NCI-H345 treated with DMSO at 0.1 percent for 48 hours (cell line): ENCODE measurements around the gene KRABD2.
"Not testable (repeated sequence)": the region's sequence is repeated elsewhere in the genome, so short reads cannot be mapped to it uniquely, and the experiment has no call there.

Experiments
- DNase-seq: peaks from one replicate; lab custom pipeline; 2025; ENCODE audit not compliant: unreplicated experiment; lab: John Stamatoyannopoulos, UW

KRABD2 gene

DNA sequence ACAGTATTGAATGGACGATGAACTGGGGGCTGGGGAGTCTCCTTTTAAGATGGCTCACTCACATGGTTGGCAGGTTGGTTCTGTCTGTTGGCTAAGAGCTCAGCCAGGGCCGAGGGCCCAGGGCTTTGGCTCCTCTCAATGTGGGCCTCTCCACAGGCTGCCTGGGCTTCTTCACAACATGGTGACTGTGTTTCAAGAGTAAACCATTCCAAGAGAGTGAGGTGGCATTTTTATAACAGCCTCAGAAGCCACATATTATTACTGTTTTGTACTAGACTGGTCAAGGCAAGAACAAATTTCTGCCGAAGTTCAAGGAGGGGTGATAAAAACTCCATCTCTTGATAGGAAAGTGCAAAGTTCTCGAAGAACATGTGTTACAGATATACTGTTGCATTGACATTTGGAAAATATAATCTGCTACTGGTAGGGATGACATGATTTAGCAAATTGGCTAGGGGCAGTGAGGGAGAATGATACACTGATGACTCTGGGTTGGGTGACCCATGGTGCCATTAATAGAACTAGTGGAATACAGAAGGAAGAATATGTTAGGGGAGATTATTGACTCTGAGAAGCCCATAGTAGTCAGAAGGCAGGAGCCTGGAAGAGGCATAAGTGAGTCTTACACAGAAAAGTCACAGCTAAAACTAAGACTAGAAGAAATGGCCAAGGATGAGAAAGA, 13.7 kb downstream of the KRABD2 start:
- DNase-seq = no peak

DNA sequence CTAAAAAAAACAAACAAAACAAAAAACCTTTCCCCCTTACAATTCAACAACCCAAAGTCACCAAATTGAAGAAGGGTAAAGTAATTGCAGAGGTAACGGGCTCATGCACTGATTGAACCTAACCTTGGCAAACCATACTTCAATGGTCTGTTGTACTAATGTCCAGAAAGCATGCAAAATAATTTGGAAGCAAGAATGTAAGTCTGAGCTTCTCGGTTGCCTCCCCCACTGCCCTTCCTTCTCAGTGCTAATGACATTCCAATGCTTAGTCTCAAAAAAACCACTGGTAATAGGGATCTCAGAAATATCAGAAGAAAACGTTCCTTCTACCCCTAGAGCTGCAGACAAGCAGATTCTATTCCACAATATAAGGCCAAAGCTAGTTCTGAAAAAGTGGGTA, 15.8 kb downstream of the KRABD2 start:
- no peak for DNase-seq

DNA sequence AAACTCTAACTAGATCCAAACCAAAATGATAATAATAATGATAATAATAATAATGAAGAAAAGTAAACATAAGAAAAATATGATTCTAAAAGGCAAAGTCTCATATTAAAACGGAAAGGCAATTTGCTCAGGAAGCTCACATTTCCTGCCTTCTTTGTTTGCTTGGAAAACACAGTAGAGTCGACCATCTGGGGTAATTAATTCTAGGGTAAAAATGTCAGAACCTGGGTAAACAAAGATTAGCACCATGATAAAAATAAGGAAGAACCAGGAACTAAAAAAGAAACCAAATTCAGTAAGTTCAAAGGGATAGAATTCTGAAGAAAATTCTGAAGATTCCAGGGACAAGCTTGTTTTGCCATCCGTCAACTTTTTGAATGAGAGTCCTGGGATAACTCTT, 16.2 kb downstream of the KRABD2 start:
- no peak for DNase-seq

DNA sequence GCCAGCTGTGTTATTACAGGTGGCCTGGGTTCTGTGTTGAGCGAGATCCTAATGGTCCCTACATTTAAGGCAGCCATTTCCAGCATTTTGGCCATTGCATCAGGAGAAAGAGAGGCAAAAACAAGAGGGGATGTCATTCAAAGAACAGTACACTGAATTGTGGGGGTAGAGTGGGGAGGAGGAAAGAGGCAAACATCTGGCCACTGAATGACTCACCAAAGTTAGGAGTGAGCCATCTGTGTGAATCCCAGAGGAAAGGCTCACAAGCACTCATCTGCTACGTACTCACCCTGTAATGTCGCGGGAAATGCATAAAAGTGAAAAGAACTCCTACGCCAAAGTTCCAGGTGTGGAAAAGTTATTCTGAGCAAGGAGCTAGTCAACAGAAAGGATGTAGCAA, 16.7 kb downstream of the KRABD2 start:
- DNase-seq = no peak

DNA sequence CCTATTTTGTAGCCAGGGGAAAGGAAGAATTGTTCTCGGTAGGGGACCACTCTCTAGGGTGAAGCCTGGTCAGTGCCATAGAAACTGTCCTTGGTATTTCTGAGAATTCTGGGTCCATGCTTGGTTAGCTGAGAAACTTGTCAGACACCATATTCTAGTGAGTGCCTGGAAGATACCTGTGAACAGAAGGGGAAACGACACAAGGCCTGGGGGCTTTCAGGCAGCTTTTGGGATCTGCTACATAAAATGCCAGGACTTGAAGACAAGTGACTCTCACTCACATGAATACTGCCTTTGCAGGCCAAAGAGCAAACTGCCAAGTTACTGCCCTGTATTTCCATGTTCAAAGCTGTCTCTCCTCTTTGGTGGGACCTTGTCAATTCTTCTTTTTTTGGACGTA, 18.6 kb downstream of the KRABD2 start:
- no peak for DNase-seq

DNA sequence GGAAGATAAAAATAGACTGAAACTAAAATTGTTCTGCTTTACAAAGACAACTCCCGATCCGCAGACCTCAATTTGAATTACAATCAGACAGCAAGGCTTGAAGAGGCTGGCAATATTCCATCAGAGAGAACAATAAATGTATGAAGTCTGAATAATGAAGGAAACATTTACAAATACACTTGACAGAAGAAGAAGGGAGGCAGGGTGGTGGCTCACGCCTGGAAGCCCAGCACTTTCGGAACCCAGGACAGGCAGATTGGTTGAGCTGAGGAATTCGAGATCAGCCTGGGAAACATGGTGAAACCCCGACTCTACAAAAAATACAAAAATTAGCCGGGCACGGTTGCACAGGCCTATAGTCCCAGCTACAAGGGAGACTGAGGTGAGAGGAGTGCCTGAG, 22.3 kb downstream of the KRABD2 start:
- no peak for DNase-seq

DNA sequence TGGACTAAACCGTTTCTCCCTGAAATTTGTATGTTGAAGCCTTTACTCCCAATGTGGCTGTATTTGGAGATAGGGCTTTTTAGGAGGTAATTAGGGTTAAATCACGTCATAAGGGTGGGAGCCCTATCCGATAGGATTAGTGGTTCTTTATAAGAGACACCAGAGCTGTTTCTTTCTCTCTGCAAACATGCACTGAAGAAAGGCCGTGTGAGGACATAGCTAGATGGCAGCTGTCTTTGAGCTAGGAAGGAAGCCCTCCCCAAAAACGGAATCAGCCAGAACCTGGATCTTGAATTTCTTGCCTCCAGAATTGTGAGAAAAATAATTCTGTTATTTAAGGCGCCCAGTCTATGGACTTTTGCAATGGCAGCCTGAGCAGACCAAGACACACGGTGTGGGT, 22.8 kb downstream of the KRABD2 start:
- no peak for DNase-seq

DNA sequence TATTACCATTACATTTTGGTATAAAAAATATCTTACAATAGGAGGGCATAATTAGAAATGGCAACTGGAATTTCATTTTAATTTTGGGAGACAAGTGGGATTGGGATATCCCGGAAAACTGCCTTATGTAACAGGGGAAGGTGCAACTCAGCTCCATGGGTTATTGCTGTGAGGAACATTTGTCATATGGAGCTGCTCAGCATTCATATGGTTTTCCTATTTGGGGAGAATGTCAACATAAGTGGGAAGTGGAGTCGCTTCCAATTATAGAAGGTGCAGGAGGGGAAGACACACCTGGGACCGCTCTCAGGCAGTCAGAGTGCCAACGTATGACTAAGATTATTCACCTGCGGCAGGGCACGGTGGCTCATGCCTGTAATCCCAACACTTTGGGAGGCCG, 26.2 kb downstream of the KRABD2 start:
- no peak for DNase-seq

DNA sequence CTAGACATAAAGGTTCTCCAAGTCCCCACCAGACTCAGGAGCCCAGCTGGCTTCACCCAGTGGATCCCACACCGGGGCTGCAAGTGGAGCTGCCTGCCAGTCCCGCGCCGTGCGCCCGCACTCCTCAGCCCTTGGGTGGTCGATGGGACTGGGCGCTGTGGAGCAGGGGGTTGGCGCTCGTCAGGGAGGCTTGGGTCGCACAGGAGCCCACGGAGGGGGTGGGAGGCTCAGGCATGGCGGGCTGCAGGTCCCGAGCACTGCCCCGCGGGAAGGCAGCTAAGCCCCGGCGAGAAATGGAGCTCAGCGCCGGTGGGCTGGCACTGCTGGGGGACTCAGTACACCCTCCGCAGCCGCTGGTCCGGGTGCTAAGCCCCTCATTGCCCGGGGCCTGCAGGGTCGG, 29.5 kb downstream of the KRABD2 start:
- DNase-seq = not testable (repeated sequence)

DNA sequence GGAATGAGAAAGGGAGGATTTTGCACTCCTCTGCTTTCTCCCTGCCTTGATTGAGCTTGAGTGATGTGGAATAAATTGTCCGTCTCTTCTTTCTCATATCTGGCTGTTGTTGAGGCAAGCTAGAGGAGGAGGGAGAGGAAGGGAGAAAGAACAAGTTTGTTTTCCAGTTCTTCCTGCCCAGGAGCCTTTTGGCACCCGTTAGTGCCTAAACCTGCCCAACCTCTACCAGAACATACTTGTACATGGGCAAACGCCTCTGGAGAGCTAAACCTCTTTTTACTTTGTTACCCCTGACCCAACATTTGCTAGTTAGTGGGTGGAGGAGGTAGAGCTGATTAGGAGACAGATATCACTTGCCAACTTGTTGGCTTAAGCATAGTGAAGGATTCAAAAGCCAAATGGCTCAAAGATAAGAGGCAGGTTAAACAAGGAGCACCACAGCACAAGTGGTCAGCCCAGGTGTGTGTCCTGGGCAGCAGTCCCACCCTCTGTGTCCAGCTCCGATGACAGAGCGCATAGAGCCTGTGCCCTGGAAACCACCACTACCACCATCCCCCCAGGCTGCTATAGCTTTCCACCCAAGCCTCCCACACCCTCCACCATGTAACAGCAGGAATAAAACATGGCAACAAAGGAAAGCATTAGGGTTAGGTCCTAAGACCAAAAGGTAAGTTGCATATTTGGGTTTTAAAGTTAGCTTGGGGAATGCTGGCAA, 30.4 kb downstream of the KRABD2 start:
- no peak for DNase-seq

DNA sequence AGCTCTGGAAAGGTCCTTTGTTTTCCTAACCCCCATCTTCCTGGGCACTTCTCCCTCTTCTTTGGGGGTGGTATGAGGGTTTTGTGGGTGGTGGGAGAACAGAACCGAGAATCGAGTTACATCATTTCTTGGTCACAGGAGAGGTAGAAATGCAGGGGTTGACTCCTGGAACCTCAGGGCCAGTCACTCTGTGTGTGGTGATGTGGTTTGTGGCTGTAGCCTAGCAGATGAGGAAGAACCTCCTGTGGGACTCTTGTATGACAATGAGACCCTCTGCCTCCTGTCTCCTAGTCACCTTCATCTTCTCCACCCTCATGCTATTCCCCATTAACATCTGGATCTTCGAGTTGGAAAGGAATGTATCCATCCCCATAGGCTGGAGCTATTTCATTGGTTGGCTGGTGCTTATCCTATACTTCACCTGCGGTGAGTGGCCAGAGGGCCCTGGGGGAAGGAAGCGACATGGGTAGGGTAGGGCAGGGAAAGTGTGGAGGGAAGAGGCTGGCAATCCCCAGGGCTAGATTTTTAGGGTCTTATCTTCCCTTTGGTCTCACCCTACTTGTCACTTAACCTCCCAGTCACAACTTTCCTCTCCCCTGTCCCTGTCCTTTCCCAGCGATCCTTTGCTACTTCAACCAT, 31.3 kb downstream of the KRABD2 start:
- DNase-seq = no peak

DNA sequence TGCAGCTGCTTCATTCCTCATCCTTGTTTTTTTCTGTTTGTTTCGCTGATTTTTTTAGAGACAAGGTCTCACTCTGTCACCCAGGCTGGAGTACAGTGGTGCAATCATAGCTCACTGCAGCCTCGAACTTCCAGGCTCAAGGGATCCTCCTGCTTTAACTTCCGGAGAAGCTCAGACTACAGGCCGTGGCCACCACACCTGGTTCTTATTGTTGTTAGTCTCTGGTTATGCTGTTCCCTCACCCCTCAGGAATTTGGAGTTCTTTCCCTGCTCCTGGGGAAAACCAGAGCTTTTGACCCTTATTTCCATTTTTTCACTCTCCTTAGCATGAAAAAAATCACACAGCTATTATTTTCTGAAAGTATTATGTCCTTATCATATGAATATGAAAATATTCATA, 35.0 kb downstream of the KRABD2 start:
- DNase-seq = no peak

DNA sequence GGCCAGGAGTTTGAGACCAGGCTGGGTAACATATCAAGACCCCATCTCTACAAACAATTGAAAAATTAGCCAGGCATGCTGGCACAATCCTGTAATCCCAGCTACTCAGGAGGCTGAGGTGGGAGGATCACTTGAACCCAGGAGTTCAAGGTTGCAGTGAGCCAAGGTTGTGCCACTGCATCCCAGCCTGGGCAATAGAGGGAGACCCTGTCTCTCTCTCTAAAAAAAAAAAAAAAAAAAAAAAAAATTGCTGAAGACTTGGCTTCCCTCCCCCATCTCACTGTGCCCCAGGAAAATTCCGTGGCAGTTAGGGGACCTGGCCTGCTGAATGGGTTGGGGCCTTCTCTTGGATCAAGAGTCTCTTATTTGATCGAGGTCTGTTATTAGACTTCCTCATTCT, 37.0 kb downstream of the KRABD2 start, which contains the start of gene ODF4:
ODF4 (plus strand) TSS at position 301 of the 400 bp plus-strand sequence. CDS start 212 bp downstream, outside the sequence.
- no peak for DNase-seq

DNA sequence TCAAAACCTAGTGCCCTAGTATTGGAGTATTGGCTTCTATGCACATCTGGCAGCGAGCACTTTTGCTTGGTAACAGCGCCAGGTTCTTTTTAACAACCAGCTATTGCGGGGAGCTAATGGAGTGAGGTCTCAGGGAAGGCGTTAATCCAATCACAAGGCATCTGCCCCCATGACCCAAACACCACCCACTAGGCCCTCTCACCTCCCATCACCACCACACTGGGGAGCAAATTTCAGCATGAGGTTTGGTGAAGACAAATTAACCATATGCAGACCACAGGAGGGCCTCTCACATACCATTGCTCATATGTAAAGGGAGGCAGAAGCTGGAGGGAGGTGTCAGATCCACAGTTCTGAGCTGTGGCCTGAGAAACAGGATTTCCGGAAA, 37.8 kb downstream of the KRABD2 start:
- no peak for DNase-seq

DNA sequence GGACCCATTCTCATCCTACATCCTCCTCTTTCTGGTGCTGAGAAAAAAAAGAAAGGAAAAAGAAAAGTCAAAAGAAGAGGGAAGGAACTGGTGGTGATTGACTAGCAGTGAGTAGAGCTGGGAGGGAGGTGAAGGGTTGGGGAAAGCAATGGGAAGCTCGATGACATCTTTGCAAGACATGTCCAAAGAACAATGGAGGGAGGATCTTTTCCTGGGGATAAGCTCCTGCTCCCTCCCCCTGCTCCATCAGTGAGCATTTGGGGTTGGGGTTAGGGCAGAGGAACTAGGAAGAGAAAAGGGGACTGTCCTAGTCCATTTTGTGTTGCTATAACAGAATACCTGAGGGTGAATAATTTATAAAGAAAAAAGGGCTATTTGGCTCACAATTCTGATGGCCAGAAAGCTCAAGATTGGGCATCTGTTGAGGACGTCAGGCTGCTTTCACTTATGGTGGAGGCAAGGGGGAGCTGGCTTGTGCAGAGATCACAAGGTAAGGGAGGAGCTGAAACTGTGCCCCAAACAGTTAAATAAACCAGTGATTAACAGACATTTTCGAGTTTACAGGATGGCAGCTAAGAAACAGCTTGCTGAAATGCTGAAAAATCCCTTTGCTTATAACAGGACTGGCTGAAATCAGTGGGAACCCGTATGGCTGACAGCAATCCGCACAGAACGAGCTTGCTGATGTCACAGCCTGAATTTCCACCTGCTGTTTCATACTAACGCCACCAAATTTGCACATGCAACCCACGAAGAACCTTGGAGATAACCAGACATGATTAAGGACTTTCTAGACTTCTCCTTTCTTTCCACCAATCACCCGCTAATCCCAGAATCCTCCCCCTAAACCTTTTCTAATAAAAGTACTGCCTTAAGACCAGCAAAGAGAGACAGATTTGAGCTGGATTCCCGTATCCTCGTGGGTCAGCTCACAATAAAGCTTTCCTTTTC, 38.4 kb downstream of the KRABD2 start:
- DNase-seq = no peak

DNA sequence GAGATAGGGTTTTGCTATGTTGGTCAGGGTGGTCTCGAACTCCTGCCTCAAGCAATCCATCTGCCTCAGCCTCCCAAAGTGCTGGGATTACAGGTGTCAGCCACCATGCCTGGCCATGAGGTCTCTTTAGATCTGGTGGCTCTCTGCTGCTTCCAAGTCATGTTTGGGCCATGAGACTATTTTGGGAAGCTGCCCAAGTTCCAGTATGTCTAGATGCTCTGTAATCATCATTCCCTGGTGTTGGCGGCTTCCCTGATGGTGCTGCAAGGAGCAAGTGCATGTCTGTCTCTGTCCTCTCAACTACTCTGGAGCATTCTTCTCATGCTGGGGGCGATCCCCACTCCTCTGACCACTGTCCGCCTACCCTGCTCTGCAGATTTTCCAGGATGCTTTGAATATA, 43.2 kb downstream of the KRABD2 start:
- DNase-seq = no peak

DNA sequence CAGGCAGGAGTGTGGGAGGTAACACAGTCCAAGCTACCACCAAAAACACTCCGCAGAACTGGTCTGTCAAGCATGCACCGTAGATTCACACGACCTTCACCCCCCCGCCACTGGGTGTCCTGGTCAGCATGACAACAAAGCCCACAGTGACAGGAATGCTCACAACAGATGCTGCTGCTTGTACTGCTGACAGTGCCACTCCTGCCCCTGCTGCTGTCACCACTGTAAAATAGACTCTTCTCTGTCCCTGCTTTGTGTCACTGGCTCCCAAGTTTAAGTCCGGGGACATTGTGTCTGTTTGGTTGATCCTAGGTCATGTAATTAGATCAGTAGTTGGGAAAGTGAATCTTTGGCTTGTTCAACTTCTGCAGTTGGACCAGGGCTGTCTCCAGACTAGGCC, 43.8 kb downstream of the KRABD2 start:
- no peak for DNase-seq

DNA sequence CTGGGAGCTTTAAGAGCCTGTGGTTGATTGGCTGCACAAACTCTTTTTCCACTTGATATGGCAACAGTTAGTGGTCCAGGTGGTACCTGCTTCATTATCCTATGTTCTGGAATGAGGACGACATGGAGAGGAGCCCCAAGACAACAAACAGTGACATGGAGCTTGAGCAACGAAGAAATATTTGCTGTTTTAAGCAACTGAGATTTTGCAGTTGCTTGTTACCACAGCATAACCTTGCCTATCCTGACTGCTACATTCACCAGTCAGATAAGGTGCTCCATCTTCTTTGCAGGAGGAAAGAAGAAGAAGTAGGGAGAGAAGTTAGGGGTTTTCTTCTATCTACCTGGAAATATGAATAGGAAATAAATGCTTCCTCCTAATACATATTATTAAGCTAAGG, 44.4 kb downstream of the KRABD2 start:
- no peak for DNase-seq

DNA sequence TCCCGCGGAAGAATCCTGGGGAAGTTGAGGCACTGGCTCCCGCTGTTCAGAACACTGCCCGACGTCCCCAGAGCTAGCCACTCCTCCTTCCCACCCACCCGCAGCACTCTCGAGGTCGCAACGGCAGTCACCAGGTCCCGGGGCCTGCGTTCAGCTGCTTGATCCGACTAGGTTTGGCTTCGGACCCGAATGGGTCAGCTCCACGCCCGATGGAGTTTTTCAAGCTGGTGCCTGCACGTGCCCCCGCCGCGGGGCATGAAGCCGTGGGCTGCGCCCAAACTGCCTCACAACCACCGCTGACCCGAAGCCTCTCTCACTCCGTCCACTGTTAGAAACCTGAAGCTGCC, 49.2 kb downstream of the KRABD2 start:
- no peak for DNase-seq
